ENCODE measurements around the gene KIAA2012. TPM values are rescaled to one million over a fixed set of nuclear protein-coding genes. Genes with fewer than 3 reads are reported as not detected.

KIAA2012 gene
- total and polyA plus RNA-seq, 2 of the 8 experiments (the other 6 are each of a cell fraction or from before 2014, with no cell fraction given): not detected

GRCh38 chr2:202067589-202067988 lies 5.5 kb upstream of the KIAA2012 start:
- H3K27ac ChIP-seq (ENCODE audit: low read depth, low read length): no peak overlapping the region
- no peaks in the 10 kb centered on the region for H3K36me3 ChIP-seq (ENCODE audit: control insufficient read depth in 2 of 4, insufficient read depth in 4 of 4, low read length in 3 of 4)
- H3K14ac ChIP-seq (ENCODE audit: insufficient read length): no peak overlapping the region
- no peak overlapping the region for H2BK120ac ChIP-seq (replicated peaks; ENCODE audit: low read depth, low read length)
- no peak overlapping the region for H2AK5ac ChIP-seq (ENCODE audit: low read depth, low read length)
- no peaks in the 10 kb centered on the region for H4K20me1 ChIP-seq (replicated peaks in 1 of 2; ENCODE audit: control insufficient read depth in 1 of 2, insufficient read depth in 2 of 2, low read length in 2 of 2)
- H3K27me3 ChIP-seq (replicated peaks in 1 of 4; ENCODE audit: control insufficient read depth in 3 of 4, extremely low read depth in 1 of 4, insufficient read depth in 3 of 4, low read length in 3 of 4): no peaks in the 10 kb centered on the region
- ChIA-PET CTCF (ENCODE audit: partially characterized antibody) (interaction anchor here (1.0 to 2.2 kb wide), 7 partner anchors 9 to 114 kb away, joined by 3 to 5 read pairs (median 4); no protein-coding TSS in a partner anchor), POLR2A (ENCODE audit: partially characterized antibody) (interaction anchor here (0.7 to 0.9 kb wide), 2 partner anchors 95 to 111 kb away, joined by 3 read pairs; no protein-coding TSS in a partner anchor)
- no peak overlapping the region for H3K18ac ChIP-seq (ENCODE audit: extremely low read depth, low read length)
- H2BK12ac ChIP-seq (ENCODE audit: low read depth, low read length): no peak overlapping the region
- H3K23me2 ChIP-seq (ENCODE audit: low read depth, low read length): no peaks in the 10 kb centered on the region
- H2BK15ac ChIP-seq (ENCODE audit: low read length): no peak overlapping the region
- no peak overlapping the region for H4K5ac ChIP-seq (ENCODE audit: insufficient read length, low read depth, low read length)
- H4K91ac ChIP-seq (replicated peaks; ENCODE audit: insufficient read length, low read length): no peak overlapping the region
- H3K4me1 ChIP-seq (replicated peaks in 1 of 4; ENCODE audit: control insufficient read depth in 3 of 4, insufficient read depth in 4 of 4, low read length in 3 of 4): peaks cover under 1 to 18% (median 15%) of the 10 kb centered on the region in 4 experiments; a peak in 6 of 7 replicates
- H3K9me3 ChIP-seq (ENCODE audit: insufficient read depth in 2 of 2, low read depth in 1 of 2, low read length in 1 of 2): no peaks in the 10 kb centered on the region
- H2BK5ac ChIP-seq (ENCODE audit: low read depth, low read length): no peak overlapping the region
- H3K9ac ChIP-seq (replicated peaks in 1 of 4; ENCODE audit: extremely low read depth in 1 of 4, low read depth in 3 of 4, low read length in 3 of 4): no peak overlapping the region
- no peaks in the 10 kb centered on the region for H3K79me2 ChIP-seq (ENCODE audit: control insufficient read depth in 1 of 2, insufficient read depth in 2 of 2, low read length in 2 of 2)
- TF ChIP-seq KDM1A (IDR thresholded peaks at IDR 0.05; ENCODE audit: borderline replicate concordance, low read length) (peak; percentile 38; the same call in 1 of the 2 replicates), YY1 (IDR thresholded peaks at IDR 0.05; ENCODE audit: low read depth, low read length) (no peak), ASH2L (IDR thresholded peaks at IDR 0.05; ENCODE audit: low read length) (no peak), CHD2 (IDR thresholded peaks at IDR 0.05; ENCODE audit: low read length) (no peak)
- FAIRE-seq (no peak), DNase-seq (ENCODE audit: low read depth in 1 of 2, low spot score in 2 of 2) (no peak)
- H3K56ac ChIP-seq (replicated peaks; ENCODE audit: insufficient read length, low read depth, low read length): no peak overlapping the region
- H3K4ac ChIP-seq (replicated peaks; ENCODE audit: insufficient read length, low read depth, low read length): no peak overlapping the region
- no peak overlapping the region for H4K8ac ChIP-seq (ENCODE audit: extremely low read depth, insufficient read depth, low read length)
- H3K23ac ChIP-seq (ENCODE audit: insufficient read length): no peak overlapping the region
- no peak overlapping the region for H3K4me2 ChIP-seq (ENCODE audit: insufficient read depth in 1 of 2, low read depth in 2 of 2, low read length in 2 of 2)
- no peak overlapping the region for H3K4me3 ChIP-seq (ENCODE audit: extremely low read depth in 1 of 4, insufficient read depth in 2 of 4, low read depth in 3 of 4, low read length in 4 of 4)
- H3K79me1 ChIP-seq (ENCODE audit: low read depth, low read length): no peaks in the 10 kb centered on the region
- H2AFZ ChIP-seq (ENCODE audit: low read length): no peak overlapping the region
- H2BK20ac ChIP-seq (ENCODE audit: low read length): no peak overlapping the region
- 76% methylated on average over 1 of the region's 1 CpG; no CpG with 5 or more reads in 1 of the 2 experiments for WGBS, 2 experiments (ENCODE audit: extremely low coverage in 1 of 2, insufficient coverage in 1 of 2, insufficient read length in 1 of 2, insufficient replicate concordance in 2 of 2, low coverage in 1 of 2, low lambda C conversion rate in 2 of 2, missing lambda C conversion rate in 1 of 2)

Measured in H1 (cell line).